ENCODE measurements around the gene SUPT5H. TPM values are rescaled to one million over a fixed set of nuclear protein-coding genes. Genes with fewer than 3 reads are reported as not detected.

The SUPT5H gene
- polyA plus RNA-seq, 1 donor from 2014 or later, result 92.5 TPM

DNA sequence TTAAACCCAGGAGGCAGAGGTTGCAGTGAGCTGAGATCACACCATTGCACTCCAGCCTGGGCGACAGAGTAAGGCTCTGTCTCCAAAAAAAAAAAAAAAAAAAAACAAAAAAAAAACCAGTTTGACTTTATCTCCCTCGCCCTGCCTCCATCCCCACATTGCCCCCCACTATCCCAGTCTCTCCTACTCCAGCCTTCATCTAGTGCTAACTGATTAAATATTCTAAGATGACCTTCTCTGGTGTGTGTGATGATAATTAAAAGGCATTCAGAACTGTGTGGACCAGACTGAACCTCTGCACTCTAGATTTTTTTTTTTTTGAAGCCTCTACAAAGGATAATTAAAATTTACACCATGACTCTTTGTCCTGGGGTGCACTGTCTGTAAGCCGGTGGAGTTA is 47.4 kb downstream of the SUPT5H start:
- Histone ChIP-seq H3F3A (ENCODE audit: insufficient read depth, low read length, poor library complexity, severe bottlenecking) (no peaks in the 10 kb centered on the region), H3K4me3 (ENCODE audit: low read length) (no peak overlapping the region), H3K27me3 (ENCODE audit: insufficient read depth, low read depth, low read length) (no peaks in the 10 kb centered on the region), H3K36me3 (ENCODE audit: insufficient read depth, low read length) (no peaks in the 10 kb centered on the region), H3K9ac (ENCODE audit: low read length) (no peak overlapping the region), H4K20me1 (ENCODE audit: insufficient read depth) (no peaks in the 10 kb centered on the region), H2AFZ (ENCODE audit: low read depth, low read length) (no peak overlapping the region), H3K9me2 (ENCODE audit: insufficient read depth, low read length) (no peaks in the 10 kb centered on the region), H3K79me2 (replicated peaks; ENCODE audit: insufficient read depth, low read length) (no peaks in the 10 kb centered on the region), H3K4me2 (ENCODE audit: low read length) (no peak overlapping the region), H3K9me3 (ENCODE audit: low read length) (no peaks in the 10 kb centered on the region), H3K27ac (ENCODE audit: low read length) (no peak overlapping the region)
- TF ChIP-seq, protein P1, sequence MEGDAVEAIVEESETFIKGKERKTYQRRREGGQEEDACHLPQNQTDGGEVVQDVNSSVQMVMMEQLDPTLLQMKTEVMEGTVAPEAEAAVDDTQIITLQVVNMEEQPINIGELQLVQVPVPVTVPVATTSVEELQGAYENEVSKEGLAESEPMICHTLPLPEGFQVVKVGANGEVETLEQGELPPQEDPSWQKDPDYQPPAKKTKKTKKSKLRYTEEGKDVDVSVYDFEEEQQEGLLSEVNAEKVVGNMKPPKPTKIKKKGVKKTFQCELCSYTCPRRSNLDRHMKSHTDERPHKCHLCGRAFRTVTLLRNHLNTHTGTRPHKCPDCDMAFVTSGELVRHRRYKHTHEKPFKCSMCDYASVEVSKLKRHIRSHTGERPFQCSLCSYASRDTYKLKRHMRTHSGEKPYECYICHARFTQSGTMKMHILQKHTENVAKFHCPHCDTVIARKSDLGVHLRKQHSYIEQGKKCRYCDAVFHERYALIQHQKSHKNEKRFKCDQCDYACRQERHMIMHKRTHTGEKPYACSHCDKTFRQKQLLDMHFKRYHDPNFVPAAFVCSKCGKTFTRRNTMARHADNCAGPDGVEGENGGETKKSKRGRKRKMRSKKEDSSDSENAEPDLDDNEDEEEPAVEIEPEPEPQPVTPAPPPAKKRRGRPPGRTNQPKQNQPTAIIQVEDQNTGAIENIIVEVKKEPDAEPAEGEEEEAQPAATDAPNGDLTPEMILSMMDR (IDR thresholded peaks at IDR 0.05; ENCODE audit: poor library complexity, severe bottlenecking), result no peak
- TF ChIP-seq EP300 (conservative IDR thresholded peaks at IDR 0.05; ENCODE audit: poor library complexity, severe bottlenecking) (no peak), TAF1 (IDR thresholded peaks at IDR 0.05; ENCODE audit: low read depth) (no peak), SMC3 (conservative IDR thresholded peaks at IDR 0.05; ENCODE audit: poor library complexity) (no peak), RAD21 (conservative IDR thresholded peaks at IDR 0.05) (no peak), MXI1 (conservative IDR thresholded peaks at IDR 0.05; ENCODE audit: poor library complexity, severe bottlenecking) (no peak), POLR2AphosphoS5 (IDR thresholded peaks at IDR 0.05) (no peak), EZH2 (IDR thresholded peaks at IDR 0.05; ENCODE audit: borderline replicate concordance, insufficient read depth, low read length, poor library complexity, severe bottlenecking) (no peak)
- TF ChIP-seq, protein P2, sequence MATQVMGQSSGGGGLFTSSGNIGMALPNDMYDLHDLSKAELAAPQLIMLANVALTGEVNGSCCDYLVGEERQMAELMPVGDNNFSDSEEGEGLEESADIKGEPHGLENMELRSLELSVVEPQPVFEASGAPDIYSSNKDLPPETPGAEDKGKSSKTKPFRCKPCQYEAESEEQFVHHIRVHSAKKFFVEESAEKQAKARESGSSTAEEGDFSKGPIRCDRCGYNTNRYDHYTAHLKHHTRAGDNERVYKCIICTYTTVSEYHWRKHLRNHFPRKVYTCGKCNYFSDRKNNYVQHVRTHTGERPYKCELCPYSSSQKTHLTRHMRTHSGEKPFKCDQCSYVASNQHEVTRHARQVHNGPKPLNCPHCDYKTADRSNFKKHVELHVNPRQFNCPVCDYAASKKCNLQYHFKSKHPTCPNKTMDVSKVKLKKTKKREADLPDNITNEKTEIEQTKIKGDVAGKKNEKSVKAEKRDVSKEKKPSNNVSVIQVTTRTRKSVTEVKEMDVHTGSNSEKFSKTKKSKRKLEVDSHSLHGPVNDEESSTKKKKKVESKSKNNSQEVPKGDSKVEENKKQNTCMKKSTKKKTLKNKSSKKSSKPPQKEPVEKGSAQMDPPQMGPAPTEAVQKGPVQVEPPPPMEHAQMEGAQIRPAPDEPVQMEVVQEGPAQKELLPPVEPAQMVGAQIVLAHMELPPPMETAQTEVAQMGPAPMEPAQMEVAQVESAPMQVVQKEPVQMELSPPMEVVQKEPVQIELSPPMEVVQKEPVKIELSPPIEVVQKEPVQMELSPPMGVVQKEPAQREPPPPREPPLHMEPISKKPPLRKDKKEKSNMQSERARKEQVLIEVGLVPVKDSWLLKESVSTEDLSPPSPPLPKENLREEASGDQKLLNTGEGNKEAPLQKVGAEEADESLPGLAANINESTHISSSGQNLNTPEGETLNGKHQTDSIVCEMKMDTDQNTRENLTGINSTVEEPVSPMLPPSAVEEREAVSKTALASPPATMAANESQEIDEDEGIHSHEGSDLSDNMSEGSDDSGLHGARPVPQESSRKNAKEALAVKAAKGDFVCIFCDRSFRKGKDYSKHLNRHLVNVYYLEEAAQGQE (IDR thresholded peaks at IDR 0.05; ENCODE audit: borderline replicate concordance), result no peak

DNA sequence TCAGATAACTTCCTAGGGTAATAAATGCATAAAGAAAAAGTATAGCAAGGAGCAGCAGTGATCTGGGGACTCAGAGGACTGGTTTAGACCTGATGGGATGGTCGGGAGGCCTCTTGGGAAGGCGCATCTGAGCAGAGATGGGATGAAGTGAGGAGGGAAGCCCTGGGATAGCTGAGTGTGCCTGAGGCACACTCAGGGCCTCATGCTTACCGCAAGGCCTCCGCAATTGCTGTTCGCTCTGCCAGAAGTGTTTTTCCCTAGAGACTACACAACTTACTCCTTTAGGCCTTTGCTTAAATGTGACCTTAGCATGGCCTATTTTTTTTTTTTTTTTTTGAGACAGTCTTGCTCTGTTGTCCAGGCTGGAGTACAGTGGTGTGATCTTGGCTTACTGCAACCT is 49.3 kb downstream of the SUPT5H start:
- Histone ChIP-seq H3K27ac (ENCODE audit: low read length) (no peak overlapping the region), H3K79me2 (replicated peaks; ENCODE audit: insufficient read depth, low read length) (peaks cover 3% of the 10 kb centered on the region), H2AFZ (ENCODE audit: low read depth, low read length) (no peak overlapping the region), H3K9ac (ENCODE audit: low read length) (no peak overlapping the region), H4K20me1 (ENCODE audit: insufficient read depth) (no peaks in the 10 kb centered on the region), H3K36me3 (ENCODE audit: insufficient read depth, low read length) (no peaks in the 10 kb centered on the region), H3K9me2 (ENCODE audit: insufficient read depth, low read length) (no peaks in the 10 kb centered on the region), H3K9me3 (ENCODE audit: low read length) (no peaks in the 10 kb centered on the region), H3K27me3 (ENCODE audit: insufficient read depth, low read depth, low read length) (peaks cover 10% of the 10 kb centered on the region), H3F3A (ENCODE audit: insufficient read depth, low read length, poor library complexity, severe bottlenecking) (no peaks in the 10 kb centered on the region), H3K4me2 (ENCODE audit: low read length) (no peak overlapping the region), H3K4me3 (ENCODE audit: low read length) (no peak overlapping the region)
- no peak for TF ChIP-seq EZH2 (IDR thresholded peaks at IDR 0.05; ENCODE audit: borderline replicate concordance, insufficient read depth, low read length, poor library complexity, severe bottlenecking)
- no peak for TF ChIP-seq RAD21 (conservative IDR thresholded peaks at IDR 0.05)
- no peak for TF ChIP-seq POLR2AphosphoS5 (IDR thresholded peaks at IDR 0.05)
- TF ChIP-seq, protein P1 (IDR thresholded peaks at IDR 0.05; ENCODE audit: poor library complexity, severe bottlenecking), result no peak
- TF ChIP-seq EP300 (conservative IDR thresholded peaks at IDR 0.05; ENCODE audit: poor library complexity, severe bottlenecking), result no peak

Measured in neural cell (in vitro differentiated cells).